Ishikawa (cell line): ENCODE data around the gene STX8.

ENCODE experiments used
- CEBPB ChIP-seq: IDR thresholded peaks from 2 replicates; pipeline ENCODE4 v1.6.1; 2012
- CREB1 ChIP-seq: IDR thresholded peaks from 2 replicates; pipeline ENCODE4 v1.6.1; 2012; ENCODE audit warnings: low read depth
- EGR1 ChIP-seq: IDR thresholded peaks from 2 replicates; pipeline ENCODE4 v1.6.1; 2012
- EP300 ChIP-seq: IDR thresholded peaks from 2 replicates; pipeline ENCODE4 v1.6.1; 2012; ENCODE audit warnings: borderline replicate concordance
- FOXM1 ChIP-seq: IDR thresholded peaks from 2 replicates; pipeline ENCODE4 v1.6.1; 2012; ENCODE audit warnings: low read depth, borderline replicate concordance
- MAX ChIP-seq: IDR thresholded peaks from 2 replicates; pipeline ENCODE4 v1.6.1; 2012
- NFIC ChIP-seq: IDR thresholded peaks from 2 replicates; pipeline ENCODE4 v1.6.1; 2012
- RAD21 ChIP-seq: IDR thresholded peaks from 2 replicates; pipeline ENCODE4 v1.6.1; 2012; ENCODE audit warnings: low read depth
- TAF1 ChIP-seq: IDR thresholded peaks from 2 replicates; pipeline ENCODE4 v1.6.1; 2012; ENCODE audit warnings: low read depth, mild to moderate bottlenecking
- TCF12 ChIP-seq: IDR thresholded peaks from 2 replicates; pipeline ENCODE4 v1.6.1; 2012; ENCODE audit warnings: low read depth
- TEAD4 ChIP-seq: IDR thresholded peaks from 2 replicates; pipeline ENCODE4 v1.6.1; 2012
- YY1 ChIP-seq: IDR thresholded peaks from 2 replicates; pipeline ENCODE4 v1.6.1; 2012; ENCODE audit warnings: low read depth
- ZBTB7A ChIP-seq: IDR thresholded peaks from 2 replicates; pipeline ENCODE4 v1.6.1; 2012; ENCODE audit warnings: low read depth
- TF ChIP-seq, protein P1 (sequence below): IDR thresholded peaks from 2 replicates; pipeline ENCODE4 v1.6.1; 2012
- TF ChIP-seq, protein P2 (sequence below): IDR thresholded peaks from 2 replicates; pipeline ENCODE4 v1.6.1; 2012; ENCODE audit warnings: low read depth, mild to moderate bottlenecking

Gene STX8

DNA sequence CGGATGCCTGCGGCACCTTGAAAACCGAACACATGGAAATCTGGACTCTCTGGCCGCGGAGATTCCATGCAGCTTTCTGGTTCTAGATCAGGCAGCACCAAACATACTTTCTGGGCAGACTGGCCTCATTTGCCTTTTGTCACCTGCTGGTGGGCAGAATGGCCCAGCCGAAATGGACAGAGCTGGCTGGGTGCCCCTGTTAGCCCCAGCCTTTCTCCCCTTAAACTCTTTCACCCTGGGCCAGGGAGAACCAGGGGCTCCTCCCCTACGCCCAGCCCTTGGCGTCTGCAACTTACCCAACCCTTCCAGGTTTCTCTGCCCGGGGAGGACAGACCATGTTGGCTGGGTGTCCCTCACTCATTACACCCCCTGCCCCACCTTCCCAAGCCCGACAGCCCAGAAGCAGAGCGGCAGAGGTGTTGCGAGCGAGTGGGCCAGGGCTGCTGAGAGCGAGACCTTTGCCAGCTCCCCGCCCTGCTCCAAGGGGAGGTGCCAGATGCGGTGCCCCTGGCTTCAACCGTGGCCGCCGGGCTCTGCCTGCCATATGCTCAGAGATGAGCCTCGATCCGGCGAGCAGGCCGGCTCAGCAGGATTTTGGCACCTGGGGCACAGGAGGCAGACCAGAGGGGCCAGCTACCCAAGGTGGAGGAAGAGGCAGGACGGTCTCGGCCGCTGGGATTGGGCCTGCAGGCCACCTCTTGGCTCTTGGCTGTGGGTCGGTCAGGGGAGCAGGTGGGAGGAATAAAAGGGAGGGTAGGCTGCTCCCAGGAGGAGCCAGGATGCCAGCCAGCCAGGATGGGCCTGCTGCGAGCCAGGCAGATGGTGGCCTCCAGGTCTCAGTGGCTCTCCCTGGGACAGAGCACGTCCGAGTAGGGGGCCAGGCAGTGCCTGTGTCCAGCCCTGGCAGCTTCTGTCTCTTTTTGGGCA, 363.0 kb downstream of the STX8 start:
- TF ChIP-seq TEAD4 = no peak
- TF ChIP-seq, protein P1, sequence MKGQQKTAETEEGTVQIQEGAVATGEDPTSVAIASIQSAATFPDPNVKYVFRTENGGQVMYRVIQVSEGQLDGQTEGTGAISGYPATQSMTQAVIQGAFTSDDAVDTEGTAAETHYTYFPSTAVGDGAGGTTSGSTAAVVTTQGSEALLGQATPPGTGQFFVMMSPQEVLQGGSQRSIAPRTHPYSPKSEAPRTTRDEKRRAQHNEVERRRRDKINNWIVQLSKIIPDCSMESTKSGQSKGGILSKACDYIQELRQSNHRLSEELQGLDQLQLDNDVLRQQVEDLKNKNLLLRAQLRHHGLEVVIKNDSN = no peak
- no peak for TF ChIP-seq FOXM1
- no peak for TF ChIP-seq YY1
- TF ChIP-seq CREB1 = no peak
- no peak for TF ChIP-seq TCF12
- TF ChIP-seq CEBPB = no peak
- TF ChIP-seq ZBTB7A = no peak
- TF ChIP-seq EP300 = no peak
- TF ChIP-seq EGR1 = no peak
- TF ChIP-seq TAF1 = no peak
- TF ChIP-seq, protein P2, sequence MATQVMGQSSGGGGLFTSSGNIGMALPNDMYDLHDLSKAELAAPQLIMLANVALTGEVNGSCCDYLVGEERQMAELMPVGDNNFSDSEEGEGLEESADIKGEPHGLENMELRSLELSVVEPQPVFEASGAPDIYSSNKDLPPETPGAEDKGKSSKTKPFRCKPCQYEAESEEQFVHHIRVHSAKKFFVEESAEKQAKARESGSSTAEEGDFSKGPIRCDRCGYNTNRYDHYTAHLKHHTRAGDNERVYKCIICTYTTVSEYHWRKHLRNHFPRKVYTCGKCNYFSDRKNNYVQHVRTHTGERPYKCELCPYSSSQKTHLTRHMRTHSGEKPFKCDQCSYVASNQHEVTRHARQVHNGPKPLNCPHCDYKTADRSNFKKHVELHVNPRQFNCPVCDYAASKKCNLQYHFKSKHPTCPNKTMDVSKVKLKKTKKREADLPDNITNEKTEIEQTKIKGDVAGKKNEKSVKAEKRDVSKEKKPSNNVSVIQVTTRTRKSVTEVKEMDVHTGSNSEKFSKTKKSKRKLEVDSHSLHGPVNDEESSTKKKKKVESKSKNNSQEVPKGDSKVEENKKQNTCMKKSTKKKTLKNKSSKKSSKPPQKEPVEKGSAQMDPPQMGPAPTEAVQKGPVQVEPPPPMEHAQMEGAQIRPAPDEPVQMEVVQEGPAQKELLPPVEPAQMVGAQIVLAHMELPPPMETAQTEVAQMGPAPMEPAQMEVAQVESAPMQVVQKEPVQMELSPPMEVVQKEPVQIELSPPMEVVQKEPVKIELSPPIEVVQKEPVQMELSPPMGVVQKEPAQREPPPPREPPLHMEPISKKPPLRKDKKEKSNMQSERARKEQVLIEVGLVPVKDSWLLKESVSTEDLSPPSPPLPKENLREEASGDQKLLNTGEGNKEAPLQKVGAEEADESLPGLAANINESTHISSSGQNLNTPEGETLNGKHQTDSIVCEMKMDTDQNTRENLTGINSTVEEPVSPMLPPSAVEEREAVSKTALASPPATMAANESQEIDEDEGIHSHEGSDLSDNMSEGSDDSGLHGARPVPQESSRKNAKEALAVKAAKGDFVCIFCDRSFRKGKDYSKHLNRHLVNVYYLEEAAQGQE = no peak

GRCh38 chr17:9211133-9211765, 364.4 kb downstream of the STX8 start:
- no peak for TF ChIP-seq EP300
- TF ChIP-seq, protein P2 = no peak
- no peak for TF ChIP-seq CEBPB
- TF ChIP-seq TAF1 = no peak

DNA sequence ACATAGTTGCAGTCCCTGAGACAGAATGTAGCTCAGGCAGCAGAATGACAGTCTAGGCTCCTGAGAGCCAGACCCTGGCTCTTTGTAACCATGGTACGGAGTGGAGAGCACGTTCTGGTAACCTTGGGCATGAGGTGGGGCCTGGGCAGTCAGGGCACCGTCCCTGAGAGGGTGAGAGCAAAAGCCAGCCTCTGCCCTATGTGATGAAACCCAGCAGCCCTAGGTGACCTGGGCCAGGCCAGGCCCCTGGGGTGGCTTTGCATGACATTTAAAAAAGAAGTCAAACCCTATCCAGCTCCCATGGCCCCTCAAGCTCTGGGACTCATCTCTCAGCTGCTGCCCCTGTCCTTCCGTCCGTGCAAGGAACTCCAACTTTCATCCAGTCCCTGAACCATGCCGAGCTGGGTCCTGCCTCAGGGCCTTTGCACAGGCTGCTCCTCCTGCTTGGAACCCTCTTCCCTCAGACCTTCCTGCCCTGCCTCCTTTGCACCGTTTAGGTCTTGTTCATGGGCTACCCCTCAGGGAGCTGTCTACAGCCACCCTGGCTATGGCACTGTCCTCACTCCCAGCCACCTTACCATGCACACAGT, 365.7 kb downstream of the STX8 start:
- no peak for TF ChIP-seq TAF1
- no peak for TF ChIP-seq TCF12
- TF ChIP-seq ZBTB7A = no peak
- TF ChIP-seq EP300 = no peak
- TF ChIP-seq NFIC = no peak
- no peak for TF ChIP-seq CREB1
- no peak for TF ChIP-seq EGR1
- TF ChIP-seq, protein P2 = no peak
- no peak for TF ChIP-seq RAD21
- no peak for TF ChIP-seq TEAD4
- TF ChIP-seq, protein P1 = no peak
- no peak for TF ChIP-seq YY1
- TF ChIP-seq CEBPB = no peak
- no peak for TF ChIP-seq FOXM1

DNA sequence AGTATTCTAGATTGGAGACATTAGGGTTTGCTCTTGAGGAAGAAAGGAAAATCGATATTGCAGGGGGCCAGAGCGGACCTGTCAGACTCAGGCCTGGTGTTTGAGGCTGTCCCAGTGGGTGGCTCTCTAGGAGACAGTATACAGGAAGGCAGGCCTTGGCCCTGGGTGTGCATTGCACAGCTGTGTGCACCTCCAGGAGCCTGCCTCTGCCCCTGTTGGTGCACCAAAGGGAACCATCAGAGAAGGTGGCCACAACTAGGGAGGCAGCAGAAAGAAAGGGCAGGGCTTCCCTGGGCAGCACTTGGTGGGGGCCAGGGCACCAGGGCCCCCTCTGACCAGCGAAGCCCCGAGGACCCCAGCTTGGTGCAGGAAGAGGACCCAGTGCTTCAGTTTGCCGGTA, 366.3 kb downstream of the STX8 start:
- TF ChIP-seq MAX (no peak), FOXM1 (no peak), EP300 (no peak), CREB1 (no peak), TAF1 (no peak), ZBTB7A (no peak), TCF12 (no peak), EGR1 (no peak), YY1 (no peak), NFIC (no peak), CEBPB (no peak), RAD21 (no peak), TEAD4 (no peak)
- TF ChIP-seq, protein P1 = no peak
- TF ChIP-seq, protein P2 = no peak
